ENCODE results near the gene BCAS1. TPM values are rescaled to one million over a fixed set of nuclear protein-coding genes. Genes with fewer than 3 reads are reported as not detected.

Gene BCAS1
- total RNA-seq, 5 donors from 2014 or later (not counting 1 experiment from before 2014, with no cell fraction given): 0.26 to 0.76 (median 0.51) TPM; not detected in 1

- H3K27me3 Mint-ChIP-seq: peaks cover 21 to 28% of the 10 kb centered on the region in 2 donors
- CTCF ChIA-PET: interaction anchor here in 1 of 2 donors (0.6 kb wide), 1 partner anchor 62 kb away, joined by 3 read pairs; no protein-coding TSS in a partner anchor
- Histone ChIP-seq H3K4me1 (ENCODE audit: control insufficient read depth in 1 of 2, extremely low read depth in 1 of 2, insufficient read depth in 2 of 2, low read length in 2 of 2) (no peaks in the 10 kb centered on the region), H3K36me3 (ENCODE audit: control insufficient read depth in 2 of 2, extremely low read depth in 1 of 2, insufficient read depth in 1 of 2, low read length in 1 of 2) (no peaks in the 10 kb centered on the region), H3K9me3 (no peaks in the 10 kb centered on the region), H3K4me3 (ENCODE audit: control insufficient read depth in 1 of 2, extremely low read depth in 1 of 2, low read length in 1 of 2) (no peak overlapping the region), H3K27me3 (replicated peaks in 1 of 2; ENCODE audit: control insufficient read depth in 2 of 2, extremely low read depth in 1 of 2, insufficient read depth in 2 of 2, low read length in 1 of 2) (peaks cover 0 to 10% of the 10 kb centered on the region in 2 experiments), H3K27ac (ENCODE audit: low read length) (no peak overlapping the region)
- H3K36me3 Mint-ChIP-seq: peaks cover 4% of the 10 kb centered on the region
- no peak overlapping the region for H3K27ac Mint-ChIP-seq
- no peak overlapping the region for H3K4me3 Mint-ChIP-seq
- ATAC-seq (replicated peaks in 1 of 4) (no peak), DNase-seq (no peak)
- POLR2A ChIA-PET: interaction anchor here in 1 of 2 donors (0.7 kb wide), 1 partner anchor 15 kb away, joined by 3 read pairs; no protein-coding TSS in a partner anchor
- no CpG with 5 or more reads among the region's 1 CpG for WGBS (ENCODE audit: insufficient coverage)
- H3K9me3 Mint-ChIP-seq: peaks cover 0 to 17% (median 5%) of the 10 kb centered on the region in 3 donors
- H3K4me1 Mint-ChIP-seq: no peaks in the 10 kb centered on the region
Observed at GRCh38 chr20:54029643-54030042, 40.8 kb downstream of the BCAS1 start.

- H3K9me3 Mint-ChIP-seq: peaks cover 0 to 17% (median 5%) of the 10 kb centered on the region in 3 donors
- Histone ChIP-seq H3K4me3 (ENCODE audit: control insufficient read depth in 1 of 2, extremely low read depth in 1 of 2, low read length in 1 of 2) (no peak overlapping the region), H3K4me1 (ENCODE audit: control insufficient read depth in 1 of 2, extremely low read depth in 1 of 2, insufficient read depth in 2 of 2, low read length in 2 of 2) (no peaks in the 10 kb centered on the region), H3K36me3 (ENCODE audit: control insufficient read depth in 2 of 2, extremely low read depth in 1 of 2, insufficient read depth in 1 of 2, low read length in 1 of 2) (no peaks in the 10 kb centered on the region), H3K9me3 (no peaks in the 10 kb centered on the region), H3K27me3 (replicated peaks in 1 of 2; ENCODE audit: control insufficient read depth in 2 of 2, extremely low read depth in 1 of 2, insufficient read depth in 2 of 2, low read length in 1 of 2) (peaks cover 0 to 10% of the 10 kb centered on the region in 2 experiments), H3K27ac (ENCODE audit: low read length) (no peak overlapping the region)
- ATAC-seq (replicated peaks in 1 of 4) (no peak), DNase-seq (no peak)
- peaks cover 4% of the 10 kb centered on the region for H3K36me3 Mint-ChIP-seq
- WGBS (ENCODE audit: insufficient coverage): 88% methylated on average over 3 of the region's 5 CpGs
- H3K4me1 Mint-ChIP-seq: no peaks in the 10 kb centered on the region
- peaks cover 26% of the 10 kb centered on the region in 2 donors for H3K27me3 Mint-ChIP-seq
- ChIA-PET POLR2A (interaction anchor here in 1 of 2 donors (0.7 kb wide), 1 partner anchor 16 kb away, joined by 3 read pairs; no protein-coding TSS in a partner anchor), CTCF (interaction anchor here in 1 of 2 donors (0.6 kb wide), 1 partner anchor 62 kb away, joined by 3 read pairs; no protein-coding TSS in a partner anchor)
- no peak overlapping the region for H3K27ac Mint-ChIP-seq
- no peak overlapping the region for H3K4me3 Mint-ChIP-seq
Observed at GRCh38 chr20:54029176-54029575, 41.2 kb downstream of the BCAS1 start.

- Mint-ChIP-seq H3K27ac (no peak overlapping the region), H3K4me3 (no peak overlapping the region), H3K4me1 (no peaks in the 10 kb centered on the region), H3K27me3 (peaks cover 26 to 29% of the 10 kb centered on the region in 2 donors), H3K36me3 (peaks cover 4% of the 10 kb centered on the region), H3K9me3 (peaks cover 0 to 17% (median 5%) of the 10 kb centered on the region in 3 donors)
- Histone ChIP-seq H3K4me3 (ENCODE audit: control insufficient read depth in 1 of 2, extremely low read depth in 1 of 2, low read length in 1 of 2) (no peak overlapping the region), H3K4me1 (ENCODE audit: control insufficient read depth in 1 of 2, extremely low read depth in 1 of 2, insufficient read depth in 2 of 2, low read length in 2 of 2) (no peaks in the 10 kb centered on the region), H3K36me3 (ENCODE audit: control insufficient read depth in 2 of 2, extremely low read depth in 1 of 2, insufficient read depth in 1 of 2, low read length in 1 of 2) (no peaks in the 10 kb centered on the region), H3K27ac (ENCODE audit: low read length) (no peak overlapping the region), H3K27me3 (replicated peaks in 1 of 2; ENCODE audit: control insufficient read depth in 2 of 2, extremely low read depth in 1 of 2, insufficient read depth in 2 of 2, low read length in 1 of 2) (peaks cover 0 to 10% of the 10 kb centered on the region in 2 experiments), H3K9me3 (no peaks in the 10 kb centered on the region)
- ChIA-PET POLR2A (no interaction called here), CTCF (no interaction called here)
- 90% methylated on average over 22 of the region's 22 CpGs for WGBS (ENCODE audit: insufficient coverage)
- ATAC-seq (replicated peaks in 1 of 4) (no peak), DNase-seq (no peak)
Observed at GRCh38 chr20:54028276-54029011, 42.0 kb downstream of the BCAS1 start.

GRCh38 chr20:54027704-54028103 is 42.7 kb downstream of the BCAS1 start:
- DNase-seq (no peak), ATAC-seq (replicated peaks in 1 of 4) (no peak)
- no peak overlapping the region for H3K4me3 Mint-ChIP-seq
- Histone ChIP-seq H3K36me3 (ENCODE audit: control insufficient read depth in 2 of 2, extremely low read depth in 1 of 2, insufficient read depth in 1 of 2, low read length in 1 of 2) (no peaks in the 10 kb centered on the region), H3K9me3 (no peaks in the 10 kb centered on the region), H3K4me1 (ENCODE audit: control insufficient read depth in 1 of 2, extremely low read depth in 1 of 2, insufficient read depth in 2 of 2, low read length in 2 of 2) (no peaks in the 10 kb centered on the region), H3K27me3 (replicated peaks in 1 of 2; ENCODE audit: control insufficient read depth in 2 of 2, extremely low read depth in 1 of 2, insufficient read depth in 2 of 2, low read length in 1 of 2) (peaks cover 0 to 10% of the 10 kb centered on the region in 2 experiments), H3K4me3 (ENCODE audit: control insufficient read depth in 1 of 2, extremely low read depth in 1 of 2, low read length in 1 of 2) (no peak overlapping the region), H3K27ac (ENCODE audit: low read length) (no peak overlapping the region)
- no peak overlapping the region for H3K27ac Mint-ChIP-seq
- WGBS (ENCODE audit: insufficient coverage): 82% methylated on average over 3 of the region's 4 CpGs
- H3K27me3 Mint-ChIP-seq: peaks cover 25 to 29% of the 10 kb centered on the region in 2 donors
- H3K9me3 Mint-ChIP-seq: peaks cover 0 to 12% (median under 1%) of the 10 kb centered on the region in 3 donors
- no peaks in the 10 kb centered on the region for H3K4me1 Mint-ChIP-seq
- H3K36me3 Mint-ChIP-seq: peaks cover 4% of the 10 kb centered on the region
- ChIA-PET CTCF (no interaction called here), POLR2A (no interaction called here)

GRCh38 chr20:54026295-54027064 is 43.9 kb downstream of the BCAS1 start:
- WGBS (ENCODE audit: insufficient coverage): 88% methylated on average over 3 of the region's 8 CpGs
- CTCF ChIA-PET: no interaction called here
- Histone ChIP-seq H3K4me1 (ENCODE audit: control insufficient read depth in 1 of 2, extremely low read depth in 1 of 2, insufficient read depth in 2 of 2, low read length in 2 of 2) (no peaks in the 10 kb centered on the region), H3K27ac (ENCODE audit: low read length) (no peak overlapping the region), H3K36me3 (ENCODE audit: control insufficient read depth in 2 of 2, extremely low read depth in 1 of 2, insufficient read depth in 1 of 2, low read length in 1 of 2) (no peaks in the 10 kb centered on the region), H3K27me3 (replicated peaks in 1 of 2; ENCODE audit: control insufficient read depth in 2 of 2, extremely low read depth in 1 of 2, insufficient read depth in 2 of 2, low read length in 1 of 2) (peaks cover 0 to 10% of the 10 kb centered on the region in 2 experiments), H3K4me3 (ENCODE audit: control insufficient read depth in 1 of 2, extremely low read depth in 1 of 2, low read length in 1 of 2) (no peak overlapping the region), H3K9me3 (no peaks in the 10 kb centered on the region)
- DNase-seq: no peak
- Mint-ChIP-seq H3K9me3 (peaks cover 0 to under 1% (median 0%) of the 10 kb centered on the region in 3 donors), H3K4me3 (no peak overlapping the region), H3K27me3 (peaks cover 20 to 29% of the 10 kb centered on the region in 2 donors), H3K4me1 (no peaks in the 10 kb centered on the region), H3K36me3 (no peaks in the 10 kb centered on the region), H3K27ac (no peak overlapping the region)
- ATAC-seq (replicated peaks in 1 of 4): no peak
- POLR2A ChIA-PET: no interaction called here

- Mint-ChIP-seq H3K27me3 (peaks cover 18 to 29% of the 10 kb centered on the region in 2 donors), H3K9me3 (no peaks in the 10 kb centered on the region), H3K4me3 (no peak overlapping the region), H3K27ac (no peak overlapping the region), H3K4me1 (no peaks in the 10 kb centered on the region), H3K36me3 (no peaks in the 10 kb centered on the region)
- no peak overlapping the region for H3K27ac ChIP-seq (ENCODE audit: low read length)
- CTCF ChIA-PET: no interaction called here
- H3K36me3 ChIP-seq (ENCODE audit: control insufficient read depth in 2 of 2, extremely low read depth in 1 of 2, insufficient read depth in 1 of 2, low read length in 1 of 2): no peaks in the 10 kb centered on the region
- H3K9me3 ChIP-seq: no peaks in the 10 kb centered on the region
- H3K4me1 ChIP-seq (ENCODE audit: control insufficient read depth in 1 of 2, extremely low read depth in 1 of 2, insufficient read depth in 2 of 2, low read length in 2 of 2): no peaks in the 10 kb centered on the region
- WGBS (ENCODE audit: insufficient coverage): 100% methylated on average over 1 of the region's 3 CpGs
- DNase-seq: no peak
- no peak for ATAC-seq (replicated peaks in 1 of 4)
- no peak overlapping the region for H3K4me3 ChIP-seq (ENCODE audit: control insufficient read depth in 1 of 2, extremely low read depth in 1 of 2, low read length in 1 of 2)
- peaks cover 0 to 10% of the 10 kb centered on the region in 2 experiments for H3K27me3 ChIP-seq (replicated peaks in 1 of 2; ENCODE audit: control insufficient read depth in 2 of 2, extremely low read depth in 1 of 2, insufficient read depth in 2 of 2, low read length in 1 of 2)
- POLR2A ChIA-PET: no interaction called here
Observed at GRCh38 chr20:54025251-54025771, 45.1 kb downstream of the BCAS1 start.

All from T-cell (primary cell).